ENCODE results near the gene ERCC1.

The ERCC1 gene

GRCh38 chr19:45428384-45429231 lies 4.9 kb upstream of the ERCC1 start:
- peak overlapping the region; percentile 50 for H3K4me3 ChIP-seq (ENCODE audit: low read length)
- no peak for DNase-seq (ENCODE audit: low read depth)

GRCh38 chr19:45424191-45425058 lies 708 bp upstream of the ERCC1 start:
- peak; percentile 96 for DNase-seq (ENCODE audit: low read depth)
- H3K4me3 ChIP-seq (ENCODE audit: low read length) = peak overlapping the region; percentile 75
- TF ChIP-seq CTCF (IDR thresholded peaks at IDR 0.05; ENCODE audit: insufficient read depth, low read depth, low read length, missing control alignments) = no peak

More at GRCh38 chr19:45428384-45429231, 4.9 kb upstream of the ERCC1 start:
- peak; percentile 14 for TF ChIP-seq CTCF (IDR thresholded peaks at IDR 0.05; ENCODE audit: insufficient read depth, low read depth, low read length, missing control alignments)

- DNase-seq (ENCODE audit: low read depth) = no peak
- no peak for TF ChIP-seq CTCF (IDR thresholded peaks at IDR 0.05; ENCODE audit: insufficient read depth, low read depth, low read length, missing control alignments)
Observed at GRCh38 chr19:45423033-45423588, 606 bp downstream of the ERCC1 start.

GRCh38 chr19:45421947-45422498 lies 1.7 kb downstream of the ERCC1 start:
- no peak for DNase-seq (ENCODE audit: low read depth)
- TF ChIP-seq CTCF (IDR thresholded peaks at IDR 0.05; ENCODE audit: insufficient read depth, low read depth, low read length, missing control alignments) = no peak
- peak overlapping the region; percentile 75 for H3K4me3 ChIP-seq (ENCODE audit: low read length)

More at GRCh38 chr19:45423033-45423588, 606 bp downstream of the ERCC1 start:
- H3K4me3 ChIP-seq (ENCODE audit: low read length) = peak overlapping the region; percentile 75

- no peak overlapping the region for H3K4me3 ChIP-seq (ENCODE audit: low read length)
- no peak for DNase-seq (ENCODE audit: low read depth)
- TF ChIP-seq CTCF (IDR thresholded peaks at IDR 0.05; ENCODE audit: insufficient read depth, low read depth, low read length, missing control alignments) = no peak
Observed at GRCh38 chr19:45420871-45421270, 2.8 kb downstream of the ERCC1 start.

- TF ChIP-seq CTCF (IDR thresholded peaks at IDR 0.05; ENCODE audit: insufficient read depth, low read depth, low read length, missing control alignments) = no peak
- H3K4me3 ChIP-seq (ENCODE audit: low read length) = no peak overlapping the region
- no peak for DNase-seq (ENCODE audit: low read depth)
Observed at GRCh38 chr19:45420356-45420755, 3.4 kb downstream of the ERCC1 start.

Data from epithelial cell of esophagus (primary cell).